Esophagus squamous epithelium (tissue), 5 donors: ENCODE results near the gene S100A16. TPM values are rescaled to one million over a fixed set of nuclear protein-coding genes. Genes with fewer than 3 reads are reported as not detected.
A peak's percentile ranks its signal among the peaks of the same experiment; 100 is the strongest.

Experiments used
- DNase-seq: peaks from one replicate; lab custom pipeline; 2025; lab: John Stamatoyannopoulos, UW
- H3K27ac ChIP-seq, 4 donors: fragments of 200-600 bp; sonication (generic); one replicate each; pipeline ENCODE4 v1.5.1; 2016 to 2019; ENCODE audit warnings: mild to moderate bottlenecking in 1 of 4
- H3K27me3 ChIP-seq, 4 donors: fragments of 200-600 bp; sonication (generic); 1 replicate in 3 of 4; 2 replicates in 1 of 4; pipeline versions ENCODE4 v1.5.1 to v1.6.0; 2017 to 2021; ENCODE audit warnings: antibody characterized with exemption in 1 of 4
- H3K36me3 ChIP-seq, 3 donors: fragments of 200-600 bp; sonication (generic); one replicate each; pipeline ENCODE4 v1.5.1; 2016 to 2019
- H3K4me1 ChIP-seq, 3 donors: fragments of 200-600 bp; sonication (generic); one replicate each; pipeline ENCODE4 v1.5.1; 2017 to 2019
- H3K4me3 ChIP-seq, 4 donors: fragments of 200-600 bp; sonication (generic); 1 replicate in 3 of 4; 2 replicates in 1 of 4; pipeline ENCODE4 v1.5.1; 2016 to 2019; ENCODE audit warnings: mild to moderate bottlenecking in 2 of 4, moderate library complexity in 1 of 4
- H3K9me3 ChIP-seq, 3 donors: fragments of 200-600 bp; sonication (generic); one replicate each; pipeline ENCODE4 v1.5.1; 2016 to 2019
- CTCF ChIP-seq, 6 experiments: fragments of 450-650 bp in 4 of 6; fragments of 200-600 bp in 2 of 6; sonication (generic) in 2 of 6; IDR thresholded peaks; one replicate each; pipeline ENCODE4 v1.5.1; 2016 to 2019; ENCODE audit warnings: antibody characterized with exemption in 6 of 6, mild to moderate bottlenecking in 4 of 6, moderate library complexity in 4 of 6
- POLR2A ChIP-seq, 4 donors: fragments of 450-650 bp; IDR thresholded peaks; one replicate each; pipeline ENCODE4 v1.6.1; 2017; ENCODE audit warnings: antibody characterized with exemption in 4 of 4, mild to moderate bottlenecking in 4 of 4, moderate library complexity in 3 of 4
- WGBS, 2 donors: methylation state at CpG; one replicate each; pipeline ENCODE4 v1.1.5; 2018; 5-methylcytosine and 5-hydroxymethylcytosine counted together
- intact Hi-C: fragments of 100-400 bp; cut with DNase I; formaldehyde crosslinking; loops from one replicate; pipeline ENCODE4 v1.15.0; 2022
- total RNA-seq, 4 donors: library from RNA; depleted of rRNA; stranded (reverse); fragments of >200 nt; gene quantifications; one replicate each; pipeline ENCODE4 v1.1.0, GENCODE V29; 2016
- donor health status: DM: yes; HTN: yes; CAD: no.

Gene S100A16
- total RNA-seq, 4 donors from 2014 or later = 1,372 to 2,409 (median 2,158) TPM

- intact Hi-C loops = loop anchor here (10.0 kb wide), 1 partner anchor 46 kb away; no protein-coding TSS in a partner anchor
- Histone ChIP-seq H3K36me3 (peaks cover 6 to 40% (median 6%) of the 10 kb centered on the region in 3 donors), H3K27me3 (no peaks in the 10 kb centered on the region), H3K4me3 (no peak overlapping the region), H3K4me1 (peaks cover 7 to 55% (median 7%) of the 10 kb centered on the region in 3 donors), H3K27ac (peak overlapping the region; percentile 37 to 100 (median 97)), H3K9me3 (no peaks in the 10 kb centered on the region)
- TF ChIP-seq CTCF (IDR thresholded peaks at IDR 0.05) (no peak), POLR2A (IDR thresholded peaks at IDR 0.05) (no peak)
- DNase-seq = no peak
- WGBS, 2 donors = 47 to 67% methylated on average over 10 of the region's 10 CpGs
Measured at GRCh38 chr1:153560771-153561465, 52.0 kb downstream of the S100A16 start.

GRCh38 chr1:153560241-153560640 is 52.7 kb downstream of the S100A16 start:
- WGBS, 2 donors = 76 to 87% methylated on average over 2 of the region's 2 CpGs
- H3K9me3 ChIP-seq = no peaks in the 10 kb centered on the region
- no peak for DNase-seq

GRCh38 chr1:153557877-153558276 is 55.1 kb downstream of the S100A16 start:
- H3K27me3 ChIP-seq = no peaks in the 10 kb centered on the region
- H3K27ac ChIP-seq = peak overlapping the region in 2 of 4 donors; percentile 61 to 62
- WGBS, 2 donors = 69 to 76% methylated on average over 3 of the region's 3 CpGs
- no peak for DNase-seq
- peaks cover 6 to 53% (median 6%) of the 10 kb centered on the region in 3 donors for H3K36me3 ChIP-seq
- H3K4me3 ChIP-seq = no peak overlapping the region
- intact Hi-C loops = no loop called here
- H3K9me3 ChIP-seq = no peaks in the 10 kb centered on the region
- TF ChIP-seq CTCF (IDR thresholded peaks at IDR 0.05) (no peak), POLR2A (IDR thresholded peaks at IDR 0.05) (no peak)
- peaks cover 16 to 55% (median 20%) of the 10 kb centered on the region in 3 donors for H3K4me1 ChIP-seq

More at GRCh38 chr1:153560241-153560640, 52.7 kb downstream of the S100A16 start:
- intact Hi-C loops = loop anchor here (10.0 kb wide), 1 partner anchor 45 kb away; no protein-coding TSS in a partner anchor
- no peaks in the 10 kb centered on the region for H3K27me3 ChIP-seq
- H3K4me3 ChIP-seq = no peak overlapping the region
- H3K4me1 ChIP-seq = peaks cover under 1 to 52% (median under 1%) of the 10 kb centered on the region in 3 donors
- TF ChIP-seq CTCF (IDR thresholded peaks at IDR 0.05) = no peak
- no peak for TF ChIP-seq POLR2A (IDR thresholded peaks at IDR 0.05)
- peaks cover 6 to 46% (median 6%) of the 10 kb centered on the region in 3 donors for H3K36me3 ChIP-seq
- H3K27ac ChIP-seq = peak overlapping the region in 2 of 4 donors; percentile 1 to 40

Other genes with a start within 250 kb of the S100A16 start
- gene S100A12, start 237.5 kb downstream of the S100A16 start, total RNA-seq = 100 to 1,000 TPM in 1 of 4 donors, 10 to 100 TPM in 3; 16.2 to 154 (median 49.0) TPM
- gene S100A8, start 222.1 kb downstream of the S100A16 start, total RNA-seq = over 10,000 TPM in 3 of 4 donors, 1,000 to 10,000 TPM in 1; 4,308 to 17,245 (median 15,998) TPM
- 10 to 100 TPM in 1 of 4 donors, 1 to 10 TPM in 2, not detected in 1; 6.7 to 72.9 (median 8.1) TPM for gene S100A7A, start 196.6 kb downstream of the S100A16 start, total RNA-seq
- 1,000 to 10,000 TPM in 2 of 4 donors, 100 to 1,000 TPM in 1, 1 to 10 TPM in 1; 8.8 to 9,163 (median 3,171) TPM for gene S100A7, start 152.5 kb downstream of the S100A16 start, total RNA-seq
- gene S100A6, start 77.1 kb downstream of the S100A16 start, total RNA-seq = 100 to 1,000 TPM; 270 to 943 (median 394) TPM
- not detected for gene S100A5, start 72.2 kb downstream of the S100A16 start, total RNA-seq
- gene S100A4, start 67.3 kb downstream of the S100A16 start, total RNA-seq = 100 to 1,000 TPM in 2 of 4 donors, 10 to 100 TPM in 2; 58.6 to 205 (median 122) TPM
- gene S100A3, start 63.9 kb downstream of the S100A16 start, total RNA-seq = 10 to 100 TPM in 1 of 4 donors, 1 to 10 TPM in 3; 1.2 to 16.5 (median 9.2) TPM
- gene S100A2, start 47.3 kb downstream of the S100A16 start, total RNA-seq = 1,000 to 10,000 TPM in 3 of 4 donors, 100 to 1,000 TPM in 1; 949 to 3,544 (median 1,180) TPM
- gene S100A14, start 3.2 kb upstream of the S100A16 start, total RNA-seq = 1,000 to 10,000 TPM; 1,580 to 2,481 (median 2,030) TPM
- gene S100A13, start 14.4 kb upstream of the S100A16 start, total RNA-seq = 10 to 100 TPM; 44.4 to 63.3 (median 55.7) TPM
- gene S100A1, start 15.3 kb upstream of the S100A16 start, total RNA-seq = 1 to 10 TPM in 1 of 4 donors, not detected in 3; 1.8 TPM
- gene CHTOP, start 20.9 kb upstream of the S100A16 start, total RNA-seq = 10 to 100 TPM; 35.0 to 58.9 (median 47.3) TPM
- 10 to 100 TPM; 39.9 to 61.2 (median 51.1) TPM for gene SNAPIN, start 45.6 kb upstream of the S100A16 start, total RNA-seq
- 100 to 1,000 TPM in 3 of 4 donors, 10 to 100 TPM in 1; 78.0 to 166 (median 130) TPM for gene ILF2, start 57.9 kb upstream of the S100A16 start, total RNA-seq
- gene NPR1, start 65.6 kb upstream of the S100A16 start, total RNA-seq = 10 to 100 TPM in 2 of 4 donors, 1 to 10 TPM in 2; 1.8 to 15.6 (median 6.4) TPM
- gene INTS3, start 114.9 kb upstream of the S100A16 start, total RNA-seq = 10 to 100 TPM; 24.6 to 27.9 (median 26.2) TPM
- gene SLC27A3, start 162.3 kb upstream of the S100A16 start, total RNA-seq = 10 to 100 TPM in 2 of 4 donors, 1 to 10 TPM in 2; 7.6 to 15.0 (median 11.2) TPM